SIG-M5 (cell line): ENCODE results near the gene RFPL2.
"Not testable (repeated sequence)": the region's sequence is repeated elsewhere in the genome, so short reads cannot be mapped to it uniquely, and the experiment has no call there.

Experiments
- DNase-seq: peaks from one replicate; lab custom pipeline; 2025; lab: John Stamatoyannopoulos, UW

The RFPL2 gene

GRCh38 chr22:32205974-32206773 is 1.3 kb upstream of the RFPL2 start:
- no peak for DNase-seq

DNA sequence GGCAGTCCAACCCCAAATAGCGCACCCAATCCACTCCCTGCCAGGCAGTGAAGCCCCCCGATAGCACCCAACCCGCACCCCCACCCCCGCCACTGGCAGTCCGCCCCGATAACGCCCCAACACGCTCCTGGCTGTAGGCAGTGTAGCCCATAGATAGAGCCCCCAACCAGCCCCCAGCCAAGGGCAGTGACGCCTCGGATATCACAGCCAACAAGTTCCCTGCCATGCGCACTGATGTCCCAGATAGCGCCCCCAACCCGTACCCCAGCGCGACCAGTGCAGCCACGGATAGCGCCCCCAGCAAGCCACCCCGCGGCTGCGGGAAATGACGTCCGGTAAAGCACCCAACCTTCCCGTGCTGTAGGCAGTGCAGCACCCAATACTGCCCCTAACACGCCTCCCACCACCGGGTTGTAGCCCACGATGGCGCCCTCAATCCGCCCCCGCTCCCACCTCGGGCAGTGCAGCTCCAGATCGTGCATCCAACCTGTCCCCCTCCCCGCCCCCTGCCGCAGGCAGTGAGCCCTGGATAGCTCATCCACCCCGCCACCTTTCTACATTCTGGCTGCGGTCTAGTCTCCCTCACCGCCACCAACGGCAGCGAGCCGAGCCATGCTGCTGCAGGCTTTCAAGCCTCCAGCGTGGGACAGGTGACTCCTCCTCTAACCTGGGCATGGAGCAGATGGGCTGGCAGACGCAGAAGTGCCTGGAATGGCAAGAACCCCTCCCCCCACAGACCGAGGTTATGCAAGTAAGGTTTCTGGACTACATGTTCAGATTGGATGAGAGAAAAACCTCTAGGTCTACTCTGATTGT is 625 bp downstream of the RFPL2 start:
- DNase-seq: no peak

GRCh38 chr22:32203181-32204039 is 1.5 kb downstream of the RFPL2 start:
- DNase-seq: no peak

DNA sequence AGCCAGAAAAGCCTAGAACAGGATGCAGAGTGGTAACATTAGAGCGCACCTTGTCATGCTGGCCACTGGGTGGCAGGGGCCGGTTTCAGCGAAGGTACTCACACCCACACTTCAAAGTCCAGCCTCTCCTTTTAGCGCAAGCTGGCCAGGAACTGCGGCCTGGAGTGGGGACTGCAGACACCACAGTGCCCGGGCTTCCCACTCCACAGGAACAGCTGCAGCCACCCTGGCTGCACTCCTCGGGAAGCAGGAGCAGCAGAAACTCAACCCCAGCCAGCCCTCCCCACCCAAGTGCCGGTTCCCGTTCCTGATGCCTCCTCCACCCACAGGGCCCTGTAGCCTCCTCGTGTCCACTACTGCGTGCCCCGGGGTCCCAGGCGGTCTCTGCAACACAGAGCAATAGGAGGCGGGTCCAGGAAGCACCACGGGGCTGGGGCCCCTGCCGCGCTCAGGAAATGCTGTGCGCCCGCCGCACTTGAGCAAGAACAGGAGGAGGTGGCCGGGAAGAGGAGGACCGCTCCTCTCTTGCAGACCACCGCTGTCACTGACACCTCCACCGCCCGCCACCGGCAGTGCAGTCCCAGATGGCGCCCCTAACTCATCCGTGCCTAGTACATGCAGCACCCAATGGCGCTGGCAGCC is 2.2 kb downstream of the RFPL2 start:
- no peak for DNase-seq

- DNase-seq: no peak
Observed at GRCh38 chr22:32202161-32202538, 2.7 kb downstream of the RFPL2 start.

DNA sequence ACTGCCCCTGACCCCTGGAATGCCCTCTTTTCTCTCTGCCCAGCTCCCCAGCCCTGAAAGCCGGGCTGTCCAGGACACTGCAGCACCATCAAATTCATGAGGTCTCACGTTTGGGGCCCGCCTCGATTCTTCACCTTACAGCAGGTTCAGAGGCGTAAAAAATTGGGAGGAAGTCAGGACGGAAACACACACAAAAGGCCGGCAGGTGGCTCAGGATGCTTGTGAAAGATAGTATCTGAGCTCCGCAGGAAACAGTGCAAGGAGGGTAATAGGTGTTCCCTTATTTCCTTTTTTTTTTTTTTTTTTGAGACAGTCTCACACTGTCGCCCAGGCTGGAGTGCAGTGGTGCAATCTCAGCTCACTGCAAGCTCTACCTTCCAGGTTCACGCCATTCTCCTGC is 4.1 kb downstream of the RFPL2 start:
- DNase-seq: no peak

- DNase-seq: no peak
Observed at GRCh38 chr22:32199961-32200360, 4.9 kb downstream of the RFPL2 start.

DNA sequence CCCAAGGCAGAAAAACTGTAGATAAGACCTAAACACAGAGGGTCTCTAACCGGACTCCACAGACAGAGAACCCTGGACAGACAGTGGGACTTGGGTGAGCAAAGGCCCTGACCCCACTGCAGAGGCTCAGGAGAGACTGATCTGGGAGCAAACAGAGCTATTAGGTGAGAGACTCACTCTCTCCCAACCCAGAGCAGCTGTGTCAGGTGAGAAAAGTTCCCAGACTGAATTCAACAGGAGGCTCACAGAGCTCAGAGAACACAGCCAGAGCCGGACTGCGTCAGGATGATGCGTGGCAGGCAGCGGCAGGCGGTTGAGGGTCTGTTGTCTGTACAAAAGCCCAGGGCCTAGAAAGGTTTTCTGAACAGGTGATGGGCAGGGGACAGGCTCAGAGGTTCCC is 5.5 kb downstream of the RFPL2 start:
- no peak for DNase-seq

DNA sequence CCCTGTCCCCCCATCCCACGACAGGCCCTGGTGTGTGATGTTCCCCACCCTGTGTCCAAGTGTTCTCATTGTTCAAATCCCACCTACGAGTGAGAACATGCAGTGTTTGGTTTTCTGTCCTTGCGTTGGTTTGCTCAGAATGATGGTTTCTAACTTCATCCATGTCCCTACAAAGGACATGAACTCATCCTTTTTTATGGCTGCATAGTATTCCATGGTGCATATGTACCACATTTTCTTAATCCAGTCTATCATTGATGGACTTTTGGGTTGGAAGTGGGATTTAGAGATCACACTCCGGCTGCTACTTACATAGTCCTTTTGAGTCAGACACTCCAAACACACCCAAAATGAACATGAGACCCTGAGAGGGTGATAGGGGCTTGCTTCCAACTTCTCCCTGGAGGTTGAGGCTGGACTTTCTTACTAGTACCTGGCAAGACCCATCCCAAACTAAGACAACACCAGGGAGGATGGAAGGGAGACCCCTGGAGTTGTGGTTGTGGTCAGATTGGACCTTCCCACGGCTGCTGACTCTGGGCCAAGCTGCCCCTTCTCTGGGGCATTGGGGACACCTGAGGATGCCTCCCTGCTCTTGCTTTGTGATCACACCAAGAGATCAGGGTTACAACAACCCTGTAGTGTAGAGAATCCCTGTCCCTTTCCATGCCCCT is 7.2 kb downstream of the RFPL2 start:
- not testable (repeated sequence) for DNase-seq

GRCh38 chr22:32195900-32196299 is 9.0 kb downstream of the RFPL2 start:
- not testable (repeated sequence) for DNase-seq

DNA sequence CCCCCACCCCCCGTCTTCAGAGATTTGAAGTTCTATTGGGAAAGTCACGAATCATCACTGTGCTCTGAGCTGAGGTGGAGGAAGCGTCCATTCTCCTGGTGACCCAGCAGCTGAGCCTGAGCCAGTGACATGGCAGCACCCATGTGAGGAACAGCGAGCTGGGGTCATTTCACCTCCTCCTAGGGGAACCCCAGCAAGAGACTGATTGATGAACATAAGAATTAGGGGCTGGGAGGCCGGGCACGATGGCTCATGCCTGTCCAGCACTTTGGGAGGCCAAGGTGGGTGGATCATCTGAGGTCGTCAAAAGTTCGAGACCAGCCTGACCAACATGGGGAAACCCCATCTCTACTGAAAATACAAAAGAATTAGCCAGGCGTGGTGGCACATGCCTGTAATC is 11.5 kb downstream of the RFPL2 start:
- not testable (repeated sequence) for DNase-seq

- not testable (repeated sequence) for DNase-seq
Observed at GRCh38 chr22:32191021-32191420, 13.9 kb downstream of the RFPL2 start.

DNA sequence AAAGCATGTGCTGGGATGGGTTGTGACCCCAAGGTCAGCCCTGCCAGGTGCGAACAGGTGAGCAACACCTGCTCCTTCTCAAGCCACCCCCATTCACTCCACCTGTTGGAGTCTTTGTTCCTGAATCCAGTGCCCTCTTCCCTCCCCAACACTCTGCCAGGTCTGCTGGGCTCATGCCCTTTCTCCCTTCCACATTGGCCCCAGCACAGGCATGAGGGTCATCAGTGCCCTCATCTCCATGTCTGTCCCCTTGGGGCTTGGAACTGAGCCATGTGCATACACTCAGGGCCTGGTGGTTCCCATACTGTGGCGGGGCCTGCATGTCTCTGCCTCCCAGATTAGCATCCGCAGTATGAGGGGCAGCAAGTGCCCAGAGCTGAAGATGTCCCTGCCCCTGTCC is 19.1 kb downstream of the RFPL2 start:
- no peak for DNase-seq

DNA sequence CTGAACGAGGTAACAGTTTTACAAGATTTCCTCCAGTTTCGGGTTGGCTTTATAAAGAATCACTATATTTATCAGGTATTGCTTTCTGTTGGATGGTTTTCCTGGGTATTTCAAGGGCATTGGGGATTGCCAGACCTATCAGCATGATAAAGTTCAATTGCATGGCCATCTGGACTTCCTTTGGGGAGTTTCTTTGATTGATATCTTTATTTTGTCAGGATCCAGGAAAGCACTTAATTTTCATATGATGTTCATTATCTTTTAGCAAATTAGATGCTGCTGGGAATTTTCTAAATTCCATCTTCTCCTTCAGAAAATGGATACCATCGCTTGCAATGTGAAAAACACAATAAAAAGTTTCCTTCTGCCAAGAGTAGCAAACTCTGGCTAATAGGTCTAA is 21.2 kb downstream of the RFPL2 start:
- DNase-seq: no peak

- DNase-seq: no peak
Observed at GRCh38 chr22:32181043-32181442, 23.8 kb downstream of the RFPL2 start.

- no peak for DNase-seq
Observed at GRCh38 chr22:32177221-32177765, 27.6 kb downstream of the RFPL2 start.

DNA sequence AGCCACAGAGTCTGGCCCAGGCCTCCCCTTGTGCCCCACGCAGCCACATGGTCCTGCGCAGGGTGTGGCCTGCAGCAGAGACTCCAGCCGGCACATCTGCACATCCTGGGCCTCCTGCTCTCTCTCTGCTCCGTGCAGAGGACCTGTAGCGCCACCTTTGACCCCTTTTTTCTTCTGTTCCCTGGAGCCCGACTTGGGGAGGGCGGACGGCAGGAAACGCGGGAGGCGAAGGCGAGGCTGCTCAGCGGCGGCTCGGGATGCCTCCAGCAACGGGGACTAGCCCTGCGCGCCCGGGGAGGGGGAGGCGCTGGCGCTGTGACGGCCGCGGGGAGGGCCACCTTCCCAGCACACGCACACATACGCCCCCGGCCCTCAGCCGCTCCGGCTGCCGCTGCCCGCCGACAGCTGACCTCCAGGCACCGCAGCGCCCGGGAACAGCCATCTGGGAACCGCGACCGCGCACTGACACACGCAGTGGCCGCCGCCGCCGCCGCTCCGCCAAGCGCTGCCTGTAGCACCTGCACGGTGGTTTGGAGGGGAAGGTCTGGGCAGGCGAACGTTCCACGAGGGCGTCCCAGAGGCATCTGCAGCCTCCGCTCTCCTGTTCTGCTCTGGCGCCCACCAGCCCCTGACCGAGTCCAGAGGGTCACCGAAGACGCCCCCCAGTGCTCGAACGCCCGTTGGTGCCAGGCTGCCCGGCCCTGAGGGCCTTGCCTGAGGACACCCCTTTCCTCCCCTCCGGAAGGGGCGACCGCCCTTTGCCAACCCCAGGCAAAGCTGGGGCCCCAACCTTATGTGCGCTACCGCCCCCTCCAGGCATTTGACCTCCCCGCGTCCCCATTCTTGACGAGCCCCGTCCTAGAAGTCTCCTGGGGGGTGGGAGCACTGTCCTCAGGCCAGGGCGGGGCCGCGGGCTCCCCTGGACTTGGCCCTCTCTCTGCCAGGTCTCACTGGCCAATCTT is 28.9 kb downstream of the RFPL2 start:
- no peak for DNase-seq

- no peak for DNase-seq
Observed at GRCh38 chr22:32175115-32175514, 29.8 kb downstream of the RFPL2 start.

DNA sequence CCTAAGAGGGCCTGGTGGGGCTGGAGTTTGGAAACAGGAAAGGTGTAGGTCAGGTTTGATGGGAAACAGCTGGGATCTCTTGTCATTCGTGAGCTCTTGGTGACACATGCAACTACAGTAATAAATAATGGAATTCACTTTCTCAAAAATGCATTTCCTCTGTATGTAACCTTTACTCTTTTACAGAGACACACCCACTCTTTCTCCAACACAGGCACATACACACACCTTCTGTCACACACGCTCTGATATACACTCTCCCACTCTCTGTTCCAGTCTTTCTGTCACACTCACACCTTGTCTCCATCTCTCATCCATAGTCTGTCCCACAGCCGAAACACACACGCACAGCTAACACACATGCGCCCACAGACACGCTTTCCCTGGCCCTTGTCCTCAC is 39.2 kb downstream of the RFPL2 start:
- DNase-seq: no peak
